SK-N-SH (cell line): ENCODE data around the gene RPS16. TPM values are rescaled to one million over a fixed set of nuclear protein-coding genes. Genes with fewer than 3 reads are reported as not detected.

ENCODE experiments used
- CTCF ChIA-PET: fragments of 300-600, 350-600 bp; formaldehyde crosslinking; extraction: SDS; loops from one replicate; lab custom pipeline; 2021; lab: Yijun Ruan, JAX
- POLR2A ChIA-PET: fragments of 350-600 bp; sonication (Branson Sonifier 250); formaldehyde crosslinking; extraction: SDS; loops from one replicate; lab custom pipeline; 2020; ENCODE audit warnings: antibody characterized with exemption, inconsistent platforms; lab: Yijun Ruan, JAX
- DNase-seq: peaks from one replicate; pipeline ENCODE4 v3.0.0; 2012
- H2AFZ ChIP-seq: fragments of 200-600 bp; sonication (generic); 2 replicates; pipeline ENCODE4 v1.8.1; 2016; ENCODE audit warnings: antibody characterized with exemption, mild to moderate bottlenecking, low read depth
- H3F3A ChIP-seq: fragments of 200-600 bp; sonication (generic); replicated peaks from 2 replicates; pipeline ENCODE3; 2016; ENCODE audit warnings: antibody characterized with exemption, mild to moderate bottlenecking; ENCODE audit not compliant: insufficient read depth
- H3K27ac ChIP-seq, 2 experiments: fragments of 200-500 bp in 1 of 2; fragments of 200-600 bp in 1 of 2; sonication (Bioruptor generic) in 1 of 2; sonication (generic), shearing (Covaris generic) in 1 of 2; 2 replicates each; pipeline versions ENCODE4 v1.5.1 to v1.6.1; 2014 to 2016; ENCODE audit warnings: low read depth in 2 of 2, inconsistent platforms in 1 of 2, low read length in 1 of 2, mild to moderate bottlenecking in 1 of 2, mixed read lengths in 1 of 2
- H3K27me3 ChIP-seq: fragments of 200-600 bp; sonication (generic), shearing (Covaris generic); 2 replicates; pipeline ENCODE4 v1.6.1; 2016; ENCODE audit warnings: mixed run types; ENCODE audit not compliant: insufficient read depth
- H3K36me3 ChIP-seq, 2 experiments: fragments of 200-500 bp in 1 of 2; fragments of 200-600 bp in 1 of 2; sonication (Bioruptor generic) in 1 of 2; sonication (generic) in 1 of 2; replicated peaks in 1 of 2; 2 replicates each; pipeline versions ENCODE3 to v1.5.1; 2014 to 2016; ENCODE audit warnings: low read length in 1 of 2, mild to moderate bottlenecking in 1 of 2; ENCODE audit not compliant: insufficient read depth in 2 of 2, control insufficient read depth in 1 of 2
- H3K4me1 ChIP-seq, 2 experiments: fragments of 200-500 bp in 1 of 2; fragments of 200-600 bp in 1 of 2; sonication (Bioruptor generic) in 1 of 2; sonication (generic), shearing (Covaris generic) in 1 of 2; 2 replicates each; pipeline versions ENCODE4 v1.5.1 to v1.6.1; 2014 to 2016; ENCODE audit warnings: low read depth in 1 of 2, low read length in 1 of 2, mixed run types in 1 of 2; ENCODE audit not compliant: insufficient read depth in 2 of 2, control insufficient read depth in 1 of 2
- H3K4me2 ChIP-seq: fragments of 200-600 bp; sonication (generic), shearing (Covaris generic); 2 replicates; pipeline ENCODE4 v1.6.1; 2017; ENCODE audit warnings: mixed run types
- H3K4me3 ChIP-seq, 2 experiments: fragments of 200-500 bp in 1 of 2; fragments of 200-600 bp in 1 of 2; sonication (Bioruptor generic) in 1 of 2; sonication (generic), shearing (Covaris generic) in 1 of 2; 2 replicates each; pipeline versions ENCODE4 v1.5.1 to v1.8.1; 2014 to 2016; ENCODE audit warnings: low read depth in 2 of 2, inconsistent platforms in 1 of 2, low read length in 1 of 2, mild to moderate bottlenecking in 1 of 2, mixed read lengths in 1 of 2, moderate library complexity in 1 of 2
- H3K79me2 ChIP-seq: fragments of 200-600 bp; sonication (generic); 2 replicates; pipeline ENCODE4 v1.8.1; 2017; ENCODE audit warnings: mild to moderate bottlenecking; ENCODE audit not compliant: insufficient read depth
- H3K9ac ChIP-seq: fragments of 200-600 bp; sonication (generic); 2 replicates; pipeline ENCODE4 v1.6.1; 2017; ENCODE audit warnings: mixed run types
- H3K9me2 ChIP-seq: fragments of 200-600 bp; sonication (generic); 2 replicates; pipeline ENCODE4 v1.6.1; 2017; ENCODE audit warnings: mixed run types
- H3K9me3 ChIP-seq: fragments of 200-600 bp; sonication (generic); 2 replicates; pipeline ENCODE4 v1.6.1; 2017; ENCODE audit warnings: mixed run types, mild to moderate bottlenecking, moderate library complexity
- H4K20me1 ChIP-seq: fragments of 200-600 bp; sonication (generic); 2 replicates; pipeline ENCODE4 v1.6.1; 2017; ENCODE audit warnings: mild to moderate bottlenecking, mixed run types; ENCODE audit not compliant: insufficient read depth
- CHD2 ChIP-seq: fragments of 150-350 bp; IDR thresholded peaks from 2 replicates; pipeline ENCODE4 v1.6.1; 2018; ENCODE audit warnings: low read length; ENCODE audit not compliant: partially characterized antibody
- ELF1 ChIP-seq: IDR thresholded peaks from 2 replicates; pipeline ENCODE4 v1.4.0; 2012
- FOSL2 ChIP-seq: IDR thresholded peaks from 2 replicates; pipeline ENCODE4 v1.4.0; 2012; ENCODE audit warnings: low read depth, mild to moderate bottlenecking, moderate library complexity, borderline replicate concordance
- FOXJ3 ChIP-seq: sonication (generic); formaldehyde crosslinking; IDR thresholded peaks from 2 replicates; pipeline ENCODE4 v1.5.1; 2020; ENCODE audit warnings: mild to moderate bottlenecking, missing genetic modification reagents
- FOXM1 ChIP-seq: IDR thresholded peaks from 2 replicates; pipeline ENCODE4 v1.4.0; 2012; ENCODE audit warnings: low read depth, mild to moderate bottlenecking
- GATA2 ChIP-seq: sonication (generic); formaldehyde crosslinking; IDR thresholded peaks from 2 replicates; pipeline ENCODE4 v1.5.0; 2020; ENCODE audit warnings: mild to moderate bottlenecking, missing genetic modification reagents
- IRF3 ChIP-seq: fragments of 150-350 bp; IDR thresholded peaks from 2 replicates; pipeline ENCODE4 v1.6.1; 2016; ENCODE audit warnings: mild to moderate bottlenecking, low read depth, low read length
- JUND ChIP-seq: IDR thresholded peaks from 2 replicates; pipeline ENCODE4 v1.4.0; 2012
- MEF2A ChIP-seq: IDR thresholded peaks from 2 replicates; pipeline ENCODE4 v1.4.0; 2012; ENCODE audit warnings: low read depth, borderline replicate concordance
- MXI1 ChIP-seq: IDR thresholded peaks from 2 replicates; pipeline ENCODE4 v1.6.1; 2012; ENCODE audit warnings: mild to moderate bottlenecking, low read depth, low read length, improper control_type of control experiment
- NFIC ChIP-seq: IDR thresholded peaks from 2 replicates; pipeline ENCODE4 v1.4.0; 2012; ENCODE audit warnings: borderline replicate concordance
- NRF1 ChIP-seq: IDR thresholded peaks from 2 replicates; pipeline ENCODE4 v1.6.1; 2012; ENCODE audit warnings: low read depth, mild to moderate bottlenecking, low read length
- PBX3 ChIP-seq: IDR thresholded peaks from 2 replicates; pipeline ENCODE4; 2012
- POLR2AphosphoS5 ChIP-seq: IDR thresholded peaks from 2 replicates; pipeline ENCODE4 v1.6.1; 2012; ENCODE audit warnings: low read depth, low read length
- RAD21 ChIP-seq: IDR thresholded peaks from 2 replicates; pipeline ENCODE4 v1.6.1; 2012; ENCODE audit warnings: mild to moderate bottlenecking, low read length
- REST ChIP-seq: IDR thresholded peaks from 2 replicates; pipeline ENCODE4 v1.6.1; 2012; ENCODE audit warnings: mild to moderate bottlenecking, low read depth, low read length, moderate library complexity
- RXRA ChIP-seq: IDR thresholded peaks from 2 replicates; pipeline ENCODE4 v1.4.0; 2012; ENCODE audit warnings: low read depth, mild to moderate bottlenecking, borderline replicate concordance
- SIN3A ChIP-seq: IDR thresholded peaks from 2 replicates; pipeline ENCODE4 v1.6.1; 2012; ENCODE audit warnings: low read depth, mild to moderate bottlenecking, low read length, moderate library complexity, borderline replicate concordance
- TAF1 ChIP-seq: IDR thresholded peaks from 2 replicates; pipeline ENCODE4 v1.6.1; 2012; ENCODE audit warnings: low read depth, mild to moderate bottlenecking, low read length, moderate library complexity, borderline replicate concordance
- TCF12 ChIP-seq: IDR thresholded peaks from 2 replicates; pipeline ENCODE4 v1.4.0; 2012
- TEAD4 ChIP-seq: IDR thresholded peaks from 2 replicates; pipeline ENCODE4 v1.4.0; 2012; ENCODE audit warnings: mild to moderate bottlenecking, borderline replicate concordance; ENCODE audit not compliant: insufficient read depth
- USF1 ChIP-seq: IDR thresholded peaks from 2 replicates; pipeline ENCODE4 v1.4.0; 2012; ENCODE audit warnings: low read depth, borderline replicate concordance
- USF2 ChIP-seq: fragments of 150-350 bp; IDR thresholded peaks from 2 replicates; pipeline ENCODE4 v1.6.1; 2017; ENCODE audit warnings: antibody characterized with exemption, low read length, low read depth, borderline replicate concordance
- WGBS: methylation state at CpG from one replicate; pipeline ENCODE4 v1.1.6; 2017; ENCODE audit warnings: low lambda C conversion rate; 5-methylcytosine and 5-hydroxymethylcytosine counted together
- polyA plus RNA-seq, 3 experiments: library from polyadenylated mRNA; depleted of rRNA; stranded (reverse); fragments of >200 nt; gene quantifications; 2 replicates each; pipeline ENCODE4 v1.2.3, GENCODE V29; 2012

RPS16 gene
- polyA plus RNA-seq, 1 of the 3 experiments (the other 2 are of a cell fraction): 7,541 TPM

GRCh38 chr19:39445196-39446111 lies 9.7 kb upstream of the RPS16 start, which contains the start of gene SUPT5H:
TSS of gene SUPT5H (plus strand) at chr19:39445582. CDS start at chr19:39445891, 309 bp downstream.
- Histone ChIP-seq H3K9me2 (no peaks in the 10 kb centered on the region), H3K9me3 (no peaks in the 10 kb centered on the region), H3K4me2 (peak within 1 kb of the TSS; percentile 97), H3K27me3 (no peaks in the 10 kb centered on the region), H3K36me3 (peaks cover 0 to 14% of the 10 kb centered on the region in 2 experiments), H3K4me1 (peaks cover 4 to 12% of the 10 kb centered on the region in 2 experiments; a peak in 3 of 4 replicates), H3K79me2 (peaks cover 70% of the 10 kb centered on the region), H3K27ac (peak within 1 kb of the TSS; percentile 83 to 96), H2AFZ (peak within 1 kb of the TSS; percentile 77; the same call in 1 of the 2 replicates), H3K9ac (peak within 1 kb of the TSS; percentile 97), H3F3A (peaks cover 33% of the 10 kb centered on the region), H3K4me3 (peak within 1 kb of the TSS; percentile 71 to 93), H4K20me1 (peaks cover 29% of the 10 kb centered on the region)
- WGBS: 2% methylated on average over 52 of the region's 68 CpGs
- ChIA-PET CTCF (interaction anchor here (0.6 to 2.1 kb wide), 7 partner anchors 10 to 300 kb away, joined by 3 to 12 read pairs (median 3); partner anchors contain the start of genes EID2B, PLEKHG2 and RPS16), POLR2A (interaction anchor here (0.6 to 3.8 kb wide), 5 partner anchors 10 to 1121 kb away, joined by 3 to 39 read pairs (median 3); partner anchors contain the start of gene RPS16)
- peak; percentile 96 for DNase-seq
- no peak for TF ChIP-seq MEF2A
- no peak for TF ChIP-seq RAD21
- TF ChIP-seq SIN3A: peak; percentile 99
- TF ChIP-seq FOSL2: no peak
- no peak for TF ChIP-seq IRF3
- no peak for TF ChIP-seq PBX3
- TF ChIP-seq FOXJ3 (CRISPR knock-in tag): peak; percentile 51; the same call in 1 of the 2 replicates
- TF ChIP-seq POLR2AphosphoS5: peak; percentile 88
- peak; percentile 91 for TF ChIP-seq ELF1
- peak; percentile 100 for TF ChIP-seq CHD2
- TF ChIP-seq TAF1: peak; percentile 93
- TF ChIP-seq TEAD4: no peak
- no peak; the same call in none of the 2 replicates for TF ChIP-seq MXI1
- no peak for TF ChIP-seq RXRA
- no peak; the same call in 1 of the 2 replicates for TF ChIP-seq USF1
- no peak; the same call in 1 of the 2 replicates for TF ChIP-seq TCF12
- no peak for TF ChIP-seq FOXM1
- no peak for TF ChIP-seq USF2
- no peak for TF ChIP-seq JUND
- TF ChIP-seq NRF1: no peak
- no peak for TF ChIP-seq NFIC
- TF ChIP-seq REST: peak; percentile 48; the same call in 1 of the 2 replicates
- no peak for TF ChIP-seq GATA2 (CRISPR knock-in tag)
